ENCODE results near the gene SPOCK2.
"Not testable (repeated sequence)": the region's sequence is repeated elsewhere in the genome, so short reads cannot be mapped to it uniquely, and the experiment has no call there.

Gene SPOCK2

DNA sequence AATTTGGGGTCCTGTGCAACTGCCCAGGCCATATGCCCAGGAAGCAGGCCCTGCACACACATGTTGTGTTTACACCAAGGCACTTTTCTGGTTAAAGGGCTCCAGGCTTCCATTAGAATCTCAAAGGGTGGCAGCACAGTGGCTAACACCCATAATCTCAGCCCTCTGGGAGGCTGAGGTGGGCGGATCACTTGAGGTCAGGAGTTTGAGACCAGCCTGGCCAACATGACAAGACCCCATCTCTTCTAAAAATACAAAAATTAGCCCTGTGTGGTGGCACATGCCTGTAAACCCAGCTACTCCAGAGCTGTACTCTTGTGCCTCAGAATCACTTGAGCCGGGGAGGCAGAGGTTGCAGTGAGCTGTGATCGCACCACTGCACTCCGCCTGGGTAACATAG is 53.6 kb downstream of the SPOCK2 start:
- DNase-seq (ENCODE audit: extremely low read depth in 1 of 2, low read depth in 1 of 2): no peak

DNA sequence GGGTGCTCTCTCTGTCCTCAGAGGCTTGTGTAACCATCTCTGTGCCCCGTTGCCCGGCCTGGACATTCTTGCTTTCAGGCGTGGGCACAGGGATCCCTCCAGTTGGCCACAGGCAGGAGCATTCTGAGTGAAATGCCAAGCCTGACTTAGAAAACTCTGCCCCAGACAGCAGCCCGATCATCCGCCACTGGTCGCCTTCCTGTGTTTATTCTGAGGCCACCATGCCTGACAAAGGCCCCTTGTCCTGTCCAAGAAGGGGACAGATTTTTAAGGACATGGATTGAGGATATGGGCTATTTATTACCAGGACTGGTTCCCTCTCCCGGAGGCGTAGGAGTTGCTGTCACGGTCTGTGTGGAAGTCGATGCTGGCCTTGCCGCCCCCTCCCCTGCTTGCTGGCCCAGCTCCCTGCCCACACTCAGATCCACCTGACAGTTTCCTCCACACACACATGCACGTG is 54.3 kb downstream of the SPOCK2 start:
- no peak for DNase-seq (ENCODE audit: extremely low read depth in 1 of 2, low read depth in 1 of 2)

DNA sequence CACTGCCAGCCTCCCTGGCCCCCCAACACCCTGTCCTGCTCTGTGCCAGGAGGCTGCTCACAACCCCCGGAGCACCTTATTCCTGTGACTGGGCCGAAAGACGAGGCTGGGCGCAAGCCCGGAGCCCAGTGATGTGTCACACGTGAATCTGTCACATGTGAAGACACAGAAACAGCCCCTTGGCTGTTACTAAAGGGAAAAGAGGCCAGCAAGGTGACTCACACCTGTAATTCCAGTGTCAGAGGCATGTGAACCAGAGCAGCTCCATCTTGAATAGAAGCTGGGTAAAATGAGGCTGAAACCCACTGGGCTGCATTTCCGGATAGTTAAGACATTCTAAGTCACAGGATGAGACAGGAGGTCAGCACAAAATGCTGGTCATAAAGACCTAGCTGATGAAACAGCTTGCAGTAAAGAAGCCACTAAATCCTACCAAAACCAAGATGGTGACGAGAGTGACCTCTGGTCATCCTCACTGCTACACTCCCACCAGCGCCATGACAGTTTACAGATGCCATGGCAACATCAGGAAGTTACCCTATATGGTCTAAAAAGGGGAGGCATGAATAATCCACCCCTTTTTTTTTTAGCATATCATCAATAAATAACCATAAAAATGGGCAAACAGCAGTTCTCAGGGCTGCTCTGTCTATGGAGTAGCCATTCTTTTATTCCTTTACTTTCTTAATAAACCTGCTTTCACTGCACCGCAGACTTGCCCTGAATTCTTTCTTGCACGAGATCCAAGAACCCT is 55.8 kb downstream of the SPOCK2 start:
- DNase-seq (ENCODE audit: extremely low read depth in 1 of 2, low read depth in 1 of 2): not testable (repeated sequence)

DNA sequence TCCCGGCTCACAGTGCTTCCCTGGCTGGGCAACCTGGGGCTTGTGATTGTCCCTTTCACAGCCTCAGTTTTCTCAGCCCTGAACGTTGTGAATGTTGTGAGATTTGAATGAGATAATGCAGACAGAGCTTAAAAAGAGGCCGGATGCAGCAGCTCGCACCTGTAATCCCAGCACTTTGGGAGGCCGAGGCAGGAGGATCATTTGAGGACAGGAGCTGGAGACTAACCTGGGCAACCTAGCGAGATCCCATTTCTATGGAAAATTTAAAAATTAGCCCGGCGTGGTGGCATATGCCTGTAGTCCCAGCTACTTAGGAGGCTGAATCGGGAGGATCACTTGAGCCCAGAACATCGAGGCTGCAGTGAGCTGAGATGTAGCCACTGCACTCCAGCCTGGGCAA is 56.6 kb downstream of the SPOCK2 start:
- DNase-seq (ENCODE audit: extremely low read depth in 1 of 2, low read depth in 1 of 2): no peak

DNA sequence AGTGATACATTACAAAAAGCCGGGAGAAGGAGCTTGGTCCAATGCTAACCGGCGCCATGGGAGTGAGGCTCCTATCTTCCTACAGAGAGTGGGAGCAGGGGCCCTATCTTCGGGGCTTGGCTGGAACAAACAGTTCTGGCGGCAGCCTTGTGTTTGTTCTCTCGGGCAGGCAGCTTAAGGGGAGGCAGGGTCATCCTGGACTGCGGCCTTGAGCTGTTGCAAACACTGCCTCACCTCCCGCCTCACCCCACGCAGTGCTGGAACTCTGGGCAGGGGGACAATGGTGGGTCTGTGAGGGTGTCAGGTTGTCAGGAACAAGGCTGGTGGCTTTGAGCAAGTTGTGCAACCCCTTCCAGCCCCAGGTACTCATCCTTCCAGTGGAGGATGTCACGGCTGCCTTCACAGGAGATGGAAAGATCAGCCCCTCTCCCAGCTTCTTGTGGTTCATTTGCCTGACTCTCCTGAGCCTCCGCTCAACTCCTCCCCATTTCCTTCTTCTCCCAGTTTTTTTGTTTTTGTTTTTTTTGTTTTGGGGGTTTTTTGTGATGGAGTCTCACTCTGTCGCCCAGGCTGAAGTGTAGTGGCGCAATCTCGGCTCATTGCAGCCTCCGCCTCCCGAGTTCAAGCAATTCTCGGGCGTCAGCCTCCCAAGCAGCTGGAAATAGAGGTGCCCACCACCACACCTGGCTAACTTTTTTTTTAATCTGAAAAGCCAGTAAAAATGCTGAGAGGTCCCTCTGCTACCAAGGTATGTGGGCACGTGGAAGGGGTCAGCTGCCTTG is 57.4 kb downstream of the SPOCK2 start:
- DNase-seq (ENCODE audit: extremely low read depth in 1 of 2, low read depth in 1 of 2): no peak

DNA sequence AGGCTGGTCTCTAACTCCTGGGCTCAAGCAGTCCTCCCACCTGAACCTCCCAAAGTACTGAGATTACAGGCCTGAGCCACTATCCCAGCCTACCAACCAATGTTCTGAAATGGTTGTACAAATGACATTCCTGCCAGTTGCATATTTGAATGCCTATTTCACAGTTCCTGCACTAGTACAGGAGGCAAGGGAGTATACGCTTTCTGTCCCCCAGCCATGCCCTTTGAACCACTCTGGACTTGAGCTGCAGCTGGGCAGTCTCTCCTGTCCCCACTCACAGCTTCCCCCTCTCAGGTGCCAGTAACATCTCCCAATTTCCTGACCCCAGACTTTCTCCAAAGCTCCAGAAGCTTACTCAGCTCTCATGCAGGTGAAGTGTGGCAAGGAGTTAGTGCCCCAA is 58.9 kb downstream of the SPOCK2 start:
- no peak for DNase-seq (ENCODE audit: extremely low read depth in 1 of 2, low read depth in 1 of 2)

DNA sequence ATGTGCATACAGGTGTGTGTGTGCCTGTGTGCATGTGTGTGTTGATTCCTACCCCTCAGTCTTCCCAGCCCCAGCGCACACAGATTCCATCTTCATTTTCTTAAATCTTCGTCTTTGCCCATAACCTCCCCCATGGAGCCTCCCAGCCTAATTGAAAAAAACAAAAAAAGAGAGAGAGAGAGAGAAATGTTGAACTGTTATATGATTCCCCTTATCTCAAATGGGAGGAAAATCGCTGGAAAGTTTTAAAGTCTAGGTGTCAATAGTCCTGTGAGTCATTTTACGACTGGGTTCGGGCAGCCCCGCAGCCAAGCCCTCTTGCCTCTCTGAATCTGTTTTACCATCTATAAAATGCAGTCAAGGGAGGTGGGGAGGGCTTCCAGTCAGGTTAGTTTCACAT is 60.9 kb downstream of the SPOCK2 start:
- no peak for DNase-seq (ENCODE audit: extremely low read depth in 1 of 2, low read depth in 1 of 2)

DNA sequence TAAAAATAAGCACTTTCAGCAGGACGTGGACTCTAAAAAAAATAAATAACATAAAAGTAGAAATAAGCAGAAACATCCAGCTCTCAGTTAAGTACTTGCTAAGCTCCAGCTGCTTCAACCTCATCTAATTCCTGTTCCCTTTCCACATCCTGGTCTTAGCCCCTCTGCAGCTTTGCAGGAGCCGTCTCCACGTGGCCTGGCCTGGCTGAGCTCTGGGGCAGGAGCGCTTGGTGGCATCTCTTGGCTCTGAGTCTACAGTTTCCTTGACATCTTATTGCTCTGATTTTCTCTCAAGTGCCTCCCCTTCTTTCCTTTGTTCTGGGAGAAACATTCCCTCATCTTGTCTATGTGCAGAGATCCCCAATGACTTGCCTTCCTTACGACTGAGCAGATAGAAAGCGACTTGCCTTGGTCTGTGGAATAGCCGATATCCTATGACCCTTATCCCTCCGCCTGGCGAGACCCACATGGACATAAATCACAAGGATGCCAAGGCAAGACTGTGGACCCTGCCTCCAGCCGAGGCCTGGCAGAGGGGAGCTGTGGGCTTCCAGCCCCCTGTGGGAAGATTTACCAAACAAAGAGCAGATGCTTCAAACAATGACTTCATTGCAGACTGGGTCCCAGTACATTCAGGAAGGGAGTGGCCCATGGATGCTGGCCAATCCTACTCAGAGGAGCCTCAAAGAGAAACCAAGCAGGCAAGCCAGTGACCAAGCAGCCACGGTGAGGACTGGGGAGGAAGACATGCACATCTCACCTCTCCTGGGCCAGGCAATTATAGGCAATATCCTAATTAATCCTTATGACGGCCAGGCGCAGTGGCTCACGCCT is 61.9 kb downstream of the SPOCK2 start:
- DNase-seq (ENCODE audit: extremely low read depth in 1 of 2, low read depth in 1 of 2): no peak

DNA sequence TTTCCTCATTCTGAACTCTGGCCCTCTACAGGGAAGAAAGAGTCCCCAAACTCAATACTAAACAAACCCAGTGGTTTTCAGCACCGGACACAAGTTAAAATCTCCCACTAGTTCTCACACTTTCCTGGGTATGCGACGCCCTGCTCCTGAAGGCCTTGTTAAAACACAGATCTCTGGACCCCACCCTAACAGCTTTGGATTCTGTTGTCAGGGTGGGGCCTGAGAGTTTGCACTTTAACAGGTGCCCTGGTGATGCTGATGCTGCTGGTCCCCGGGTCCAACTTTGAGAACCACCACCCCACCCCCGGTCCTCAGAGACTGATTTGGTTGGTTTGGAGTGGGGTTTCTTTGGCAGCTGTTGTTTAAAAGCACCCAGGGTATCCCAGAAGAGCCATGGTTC is 62.5 kb downstream of the SPOCK2 start:
- no peak for DNase-seq (ENCODE audit: extremely low read depth in 1 of 2, low read depth in 1 of 2)

DNA sequence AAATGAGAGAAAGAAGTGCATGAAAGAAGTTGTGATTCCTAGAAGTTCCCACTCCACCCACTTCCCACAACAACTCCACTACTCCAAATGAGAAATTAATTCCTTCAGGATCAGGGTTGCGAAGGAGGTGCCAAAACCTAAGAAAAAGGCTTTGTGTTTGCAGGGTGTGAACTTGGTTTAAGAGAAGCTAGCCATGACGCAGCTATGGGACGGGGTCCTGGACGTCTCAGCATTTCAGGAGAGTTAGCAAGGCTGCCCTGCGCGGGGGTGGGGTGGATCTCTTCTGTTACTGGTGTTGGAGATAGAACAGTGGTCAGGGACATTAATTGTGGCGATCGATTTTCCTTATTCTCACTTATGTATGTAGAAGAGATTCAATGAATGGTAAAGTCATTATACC is 63.0 kb downstream of the SPOCK2 start:
- no peak for DNase-seq (ENCODE audit: extremely low read depth in 1 of 2, low read depth in 1 of 2)

DNA sequence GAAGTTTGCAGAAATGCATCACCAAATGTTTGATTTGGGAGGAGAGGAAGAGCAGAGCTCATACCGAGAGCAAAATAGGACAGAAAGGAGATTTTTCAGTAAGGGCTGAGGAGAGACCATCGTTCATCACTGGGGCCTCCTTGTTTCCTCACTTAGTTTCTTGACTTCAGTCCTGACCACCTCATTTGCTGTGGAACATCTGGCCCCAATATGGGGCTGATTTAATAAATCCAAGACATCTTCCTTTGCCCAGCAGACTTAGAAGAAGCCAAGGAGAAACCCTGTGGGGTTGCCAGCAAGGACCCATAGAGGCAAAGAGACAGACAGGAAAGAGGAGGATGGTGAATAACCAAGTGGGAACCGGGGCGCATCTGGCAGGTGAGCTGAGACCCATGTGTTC is 63.8 kb downstream of the SPOCK2 start:
- no peak for DNase-seq (ENCODE audit: extremely low read depth in 1 of 2, low read depth in 1 of 2)

DNA sequence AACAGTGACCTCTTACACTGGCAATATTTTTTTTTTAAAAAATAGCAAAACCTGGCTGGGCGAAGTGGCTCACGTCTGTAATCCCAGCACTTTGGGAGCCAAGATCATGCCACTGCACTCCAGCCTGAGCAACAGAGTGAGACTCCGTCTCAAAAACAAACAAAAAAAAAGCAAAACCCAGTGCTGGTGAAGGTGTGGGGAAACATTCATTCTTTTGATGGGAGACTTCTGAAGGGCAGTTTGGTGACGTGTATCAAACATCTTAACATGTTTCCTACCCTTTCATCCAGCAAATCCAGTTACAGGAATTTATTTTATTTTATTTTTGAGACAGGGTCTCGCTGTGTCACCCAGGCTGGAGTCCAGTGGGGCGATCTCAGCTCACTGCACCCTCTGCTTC is 66.1 kb downstream of the SPOCK2 start:
- no peak for DNase-seq (ENCODE audit: extremely low read depth in 1 of 2, low read depth in 1 of 2)

DNA sequence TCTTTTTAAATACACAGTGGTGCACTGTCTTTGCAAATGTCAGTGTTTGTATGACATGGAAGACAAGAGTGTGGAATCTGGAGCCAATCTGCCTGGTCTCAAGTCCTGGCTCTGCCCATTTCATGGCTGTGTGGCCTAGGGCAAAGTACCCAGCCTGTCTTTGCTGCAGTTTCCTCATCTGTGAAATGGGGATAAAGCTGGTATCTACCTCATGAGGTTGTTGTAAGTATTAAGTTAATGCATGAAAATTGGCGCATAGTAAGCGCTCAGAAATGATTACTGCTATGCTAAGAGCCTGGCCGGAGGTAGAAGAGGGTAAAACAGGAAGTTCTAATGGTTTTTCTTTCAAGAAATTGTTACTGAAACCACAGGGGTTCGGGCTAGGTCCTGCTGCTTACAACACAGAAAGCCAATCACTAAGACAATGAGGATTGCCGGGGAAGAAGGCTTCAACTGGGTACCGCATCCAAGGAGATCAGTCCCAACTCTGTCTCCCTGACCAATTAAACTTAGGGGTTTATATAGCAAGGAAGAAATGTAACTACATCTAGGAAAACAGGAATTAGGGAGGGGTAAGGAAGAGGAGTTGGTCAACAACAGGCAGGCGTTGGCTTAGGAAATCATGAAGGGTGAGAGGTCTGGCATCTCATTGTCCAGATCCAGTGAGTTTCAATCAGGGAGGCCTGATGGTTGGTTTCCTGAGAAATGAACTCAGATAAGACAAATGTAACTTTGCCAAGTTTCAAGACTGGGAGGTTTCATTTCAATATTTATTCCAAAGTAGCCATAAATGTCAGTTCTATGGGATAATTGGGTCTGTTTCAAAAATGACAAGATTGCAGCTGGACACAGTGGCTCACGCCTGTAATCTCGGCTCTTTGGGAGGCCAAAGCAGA is 67.2 kb downstream of the SPOCK2 start:
- no peak for DNase-seq (ENCODE audit: extremely low read depth in 1 of 2, low read depth in 1 of 2)

DNA sequence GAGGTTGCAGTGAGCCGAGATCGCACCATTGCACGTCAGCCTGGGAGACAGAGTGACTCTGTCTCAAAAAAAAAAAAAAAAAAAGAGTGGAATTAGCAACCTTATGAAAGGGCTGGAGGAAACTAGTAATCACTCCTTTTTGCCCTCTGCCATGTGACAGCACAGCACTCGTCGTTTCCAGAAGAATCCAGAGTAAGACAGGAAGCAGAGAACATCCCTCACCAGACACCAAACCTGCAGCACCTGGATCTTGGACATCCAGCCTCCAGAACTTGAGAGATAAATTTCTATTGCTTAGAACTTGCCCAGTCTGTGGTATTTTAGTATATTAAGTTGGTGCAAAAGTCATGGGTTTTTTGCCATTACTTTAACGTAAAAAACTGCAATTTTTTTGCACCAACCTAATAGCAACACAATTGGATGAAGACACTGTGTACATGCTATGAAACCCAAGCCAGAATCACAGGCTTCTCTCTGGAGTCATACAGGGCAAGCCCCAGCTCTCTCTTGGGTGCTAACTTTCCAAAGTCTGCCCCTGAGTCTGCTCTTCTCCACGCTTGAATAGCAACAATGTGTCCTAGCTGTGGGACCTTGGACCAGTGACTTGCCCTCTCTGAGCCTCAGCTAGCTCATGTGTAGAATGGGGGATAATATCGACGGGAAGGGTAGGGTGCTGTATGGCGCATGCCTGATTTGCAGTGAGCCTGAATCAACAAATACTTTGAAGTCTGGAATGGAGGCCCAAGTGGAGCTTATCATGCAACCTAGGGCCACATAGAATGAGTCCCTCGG is 69.1 kb downstream of the SPOCK2 start:
- DNase-seq (ENCODE audit: extremely low read depth in 1 of 2, low read depth in 1 of 2): no peak

DNA sequence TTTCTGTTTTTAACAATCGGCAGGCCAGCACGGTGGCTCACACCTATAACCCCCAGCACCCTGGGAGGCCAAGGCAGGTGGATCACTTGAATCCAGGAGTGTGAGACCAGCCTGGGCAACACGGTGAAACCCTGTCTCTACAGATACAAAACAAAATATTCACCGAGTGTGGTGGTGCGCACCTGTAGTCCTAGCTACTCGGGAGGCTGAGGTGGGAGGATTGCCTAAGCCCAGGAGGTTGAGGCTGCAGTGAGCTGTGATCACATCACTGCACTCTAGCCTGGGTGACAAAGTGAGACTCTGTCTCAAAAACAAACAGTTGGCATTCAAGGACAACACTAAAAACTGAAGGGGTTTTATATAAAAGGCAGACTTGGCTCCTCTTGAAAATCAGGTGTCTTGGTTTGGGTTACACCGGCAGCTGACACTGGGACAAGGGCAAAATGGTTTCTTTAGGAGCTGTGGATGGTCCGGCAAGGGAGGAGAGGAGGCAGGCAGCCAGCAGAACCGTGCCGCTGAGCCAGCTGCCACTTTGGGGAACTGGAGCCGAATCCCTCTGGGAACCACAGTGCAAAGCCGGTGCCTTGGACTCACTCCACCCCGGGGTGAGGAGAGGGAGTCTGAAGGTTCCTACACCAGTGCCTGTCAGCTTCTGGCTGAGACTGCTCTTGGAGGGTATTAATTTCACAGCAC is 71.6 kb downstream of the SPOCK2 start:
- DNase-seq (ENCODE audit: extremely low read depth in 1 of 2, low read depth in 1 of 2): no peak

DNA sequence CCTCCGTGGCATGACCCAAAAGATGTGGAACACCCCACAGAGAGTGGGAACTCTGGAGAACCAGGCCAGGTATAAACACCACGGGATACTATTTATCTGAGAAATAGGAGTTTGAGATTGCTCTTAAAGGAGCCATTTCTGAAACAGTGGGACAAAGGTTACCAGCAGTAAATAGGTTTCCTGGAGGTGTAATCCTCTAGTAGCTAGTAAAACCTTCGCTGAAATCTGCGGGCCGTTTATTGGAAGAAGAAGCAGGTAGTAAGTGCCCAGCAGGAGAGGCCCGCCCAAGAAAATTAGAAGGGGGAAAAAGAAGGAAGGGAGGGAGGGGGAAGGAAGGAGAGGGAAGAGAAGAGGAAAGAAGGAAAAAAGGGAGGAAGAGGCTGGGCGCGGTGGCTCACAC is 72.5 kb downstream of the SPOCK2 start:
- DNase-seq (ENCODE audit: extremely low read depth in 1 of 2, low read depth in 1 of 2): no peak

DNA sequence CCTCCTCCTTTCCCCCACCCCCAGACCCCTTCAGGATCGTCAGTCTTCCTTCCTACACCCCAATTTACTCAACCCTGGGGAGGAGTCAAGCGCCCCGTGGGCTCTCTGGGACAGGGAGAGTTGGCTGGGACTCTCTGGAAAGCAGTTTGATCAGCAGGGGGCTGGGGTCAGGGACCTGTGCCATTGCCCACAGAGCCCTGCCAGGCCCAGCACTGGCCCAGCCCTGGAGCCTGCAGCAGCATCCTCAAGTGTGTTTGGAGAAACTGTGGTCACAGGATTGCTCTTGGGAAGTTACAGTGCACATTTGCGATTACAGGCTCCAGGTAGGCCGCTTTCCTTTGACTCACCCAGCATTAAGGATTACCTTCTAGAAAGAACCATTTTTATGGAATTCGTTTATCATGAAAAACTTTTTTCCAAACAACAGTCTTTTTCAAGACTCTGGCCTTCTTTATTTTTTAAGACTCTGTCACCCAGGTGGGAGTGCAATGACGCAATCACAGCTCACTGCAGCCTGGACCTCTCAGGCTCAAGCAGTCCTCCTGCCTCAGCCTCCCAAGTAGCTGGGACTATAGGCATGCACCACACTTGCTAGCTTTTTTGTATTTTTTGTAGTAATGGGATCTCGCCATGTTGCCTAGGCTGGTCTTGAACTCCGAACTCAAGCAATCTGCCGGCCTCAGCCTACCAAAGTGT is 73.4 kb downstream of the SPOCK2 start:
- no peak for DNase-seq (ENCODE audit: extremely low read depth in 1 of 2, low read depth in 1 of 2)

DNA sequence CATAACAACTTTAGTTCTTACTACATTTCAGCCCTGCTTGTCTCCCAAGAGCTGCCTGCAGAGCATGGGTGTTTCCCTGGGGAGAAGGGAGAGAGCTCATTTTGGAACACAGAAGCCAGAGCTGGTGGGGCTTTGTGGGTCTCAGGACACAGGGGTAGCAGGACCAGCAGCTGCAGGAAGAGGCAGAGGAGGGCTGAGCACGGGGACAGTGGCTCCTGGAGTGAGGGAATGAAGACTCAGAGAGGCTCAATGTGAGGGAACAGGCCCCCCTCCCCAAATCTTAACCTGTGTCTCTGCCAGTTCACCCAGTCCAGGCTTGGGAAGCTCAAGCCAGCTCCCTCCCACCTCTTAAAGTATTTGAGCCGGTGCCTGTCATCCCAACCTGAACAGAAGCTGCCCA is 74.2 kb downstream of the SPOCK2 start:
- DNase-seq (ENCODE audit: extremely low read depth in 1 of 2, low read depth in 1 of 2): no peak

Measured in stimulated activated CD8-positive, alpha-beta memory T cell treated with anti-CD3 and anti-CD28 coated beads, Interleukin-7, amount 100 ng/mL, for 48 hours (primary cell).